SU-DHL-6 (cell line): Measurements from ENCODE around the gene RNASET2.

Experiments used
- EZH2phosphoT487 ChIP-seq: fragments of 200-600 bp; sonication (generic), shearing (Covaris generic); conservative IDR thresholded peaks from 2 replicates; pipeline ENCODE4 v1.6.1; 2018; ENCODE audit warnings: mild to moderate bottlenecking, antibody characterized with exemption, low read length, moderate library complexity, mixed read lengths
- TF ChIP-seq, protein P1 (sequence below): fragments of 200-600 bp; sonication (generic); IDR thresholded peaks from one replicate; pipeline ENCODE4 v1.5.1; 2017; ENCODE audit warnings: antibody characterized with exemption, mild to moderate bottlenecking, low read length, moderate library complexity; ENCODE audit not compliant: insufficient read depth, poor library complexity, severe bottlenecking

- TF ChIP-seq, protein P1, sequence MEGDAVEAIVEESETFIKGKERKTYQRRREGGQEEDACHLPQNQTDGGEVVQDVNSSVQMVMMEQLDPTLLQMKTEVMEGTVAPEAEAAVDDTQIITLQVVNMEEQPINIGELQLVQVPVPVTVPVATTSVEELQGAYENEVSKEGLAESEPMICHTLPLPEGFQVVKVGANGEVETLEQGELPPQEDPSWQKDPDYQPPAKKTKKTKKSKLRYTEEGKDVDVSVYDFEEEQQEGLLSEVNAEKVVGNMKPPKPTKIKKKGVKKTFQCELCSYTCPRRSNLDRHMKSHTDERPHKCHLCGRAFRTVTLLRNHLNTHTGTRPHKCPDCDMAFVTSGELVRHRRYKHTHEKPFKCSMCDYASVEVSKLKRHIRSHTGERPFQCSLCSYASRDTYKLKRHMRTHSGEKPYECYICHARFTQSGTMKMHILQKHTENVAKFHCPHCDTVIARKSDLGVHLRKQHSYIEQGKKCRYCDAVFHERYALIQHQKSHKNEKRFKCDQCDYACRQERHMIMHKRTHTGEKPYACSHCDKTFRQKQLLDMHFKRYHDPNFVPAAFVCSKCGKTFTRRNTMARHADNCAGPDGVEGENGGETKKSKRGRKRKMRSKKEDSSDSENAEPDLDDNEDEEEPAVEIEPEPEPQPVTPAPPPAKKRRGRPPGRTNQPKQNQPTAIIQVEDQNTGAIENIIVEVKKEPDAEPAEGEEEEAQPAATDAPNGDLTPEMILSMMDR, result no peak
- TF ChIP-seq EZH2phosphoT487, result no peak
Measured at GRCh38 chr6:166910601-166911000, 45.7 kb downstream of the RNASET2 start.
